ENCODE data around the gene KNDC1.

- TF ChIP-seq POLR2A (IDR thresholded peaks at IDR 0.05) (no peak), CTCF (IDR thresholded peaks at IDR 0.05) (no peak)
Observed at GRCh38 chr10:133157662-133158436, 2.2 kb upstream of the KNDC1 start.
